Neural cell (in vitro differentiated cells): ENCODE measurements around the gene CAPN14.

ENCODE experiments used
- CTCF ChIP-seq: fragments of 450-650 bp; IDR thresholded peaks from 2 replicates; pipeline ENCODE4 v1.5.1; 2014; ENCODE audit warnings: antibody characterized with exemption, mild to moderate bottlenecking, moderate library complexity; ENCODE audit not compliant: poor library complexity, severe bottlenecking
- EP300 ChIP-seq: fragments of 450-650 bp; conservative IDR thresholded peaks from 2 replicates; pipeline ENCODE4 v1.6.1; 2014; ENCODE audit warnings: antibody characterized with exemption, mild to moderate bottlenecking, moderate library complexity; ENCODE audit not compliant: poor library complexity, severe bottlenecking
- EZH2 ChIP-seq: fragments of 200-600, 300-800 bp; shearing (Covaris generic), sonication (generic); IDR thresholded peaks from 2 replicates; pipeline ENCODE4 v1.6.1; 2014; ENCODE audit warnings: antibody characterized with exemption, low read length, borderline replicate concordance, mild to moderate bottlenecking; ENCODE audit not compliant: insufficient read depth, poor library complexity, severe bottlenecking
- MXI1 ChIP-seq: fragments of 450-650 bp; conservative IDR thresholded peaks from 2 replicates; pipeline ENCODE4 v1.6.1; 2014; ENCODE audit warnings: antibody characterized with exemption, mild to moderate bottlenecking; ENCODE audit not compliant: poor library complexity, severe bottlenecking
- POLR2AphosphoS5 ChIP-seq: IDR thresholded peaks from 2 replicates; pipeline ENCODE4 v1.6.1; 2012
- RAD21 ChIP-seq: fragments of 450-650 bp; conservative IDR thresholded peaks from 2 replicates; pipeline ENCODE4 v1.6.1; 2014; ENCODE audit warnings: antibody characterized with exemption, mild to moderate bottlenecking, moderate library complexity
- REST ChIP-seq: IDR thresholded peaks from 2 replicates; pipeline ENCODE4 v1.6.1; 2012; ENCODE audit warnings: borderline replicate concordance
- SMC3 ChIP-seq: fragments of 450-650 bp; conservative IDR thresholded peaks from 2 replicates; pipeline ENCODE4 v1.6.1; 2014; ENCODE audit warnings: antibody characterized with exemption, mild to moderate bottlenecking, moderate library complexity; ENCODE audit not compliant: poor library complexity

- TF ChIP-seq CTCF: no peak
- TF ChIP-seq EZH2: no peak
- TF ChIP-seq RAD21: no peak
- no peak for TF ChIP-seq MXI1
- TF ChIP-seq EP300: no peak
- TF ChIP-seq REST: no peak
- no peak for TF ChIP-seq POLR2AphosphoS5
- no peak for TF ChIP-seq SMC3
Measured at GRCh38 chr2:31237348-31238017, 20.2 kb upstream of the CAPN14 start.
